Keratinocyte (primary cell): Measurements from ENCODE around the gene FUT7. TPM values are rescaled to one million over a fixed set of nuclear protein-coding genes. Genes with fewer than 3 reads are reported as not detected.

ENCODE experiments used
- DNase-seq: peaks from one replicate; pipeline ENCODE4 v3.0.0-alpha.2; 2011; ENCODE audit warnings: low read depth, missing footprints, low spot score
- FAIRE-seq: peaks from 2 replicates; lab custom pipeline; 2011; peaks lifted over from hg19 to GRCh38; lab: Jason Lieb, UNC
- H2AFZ ChIP-seq: 2 replicates; pipeline ENCODE4 v1.6.0; 2012; ENCODE audit warnings: low read length, control low read depth, inconsistent platforms; ENCODE audit not compliant: control insufficient read depth
- H3K27ac ChIP-seq: 2 replicates; pipeline ENCODE4 v1.5.1; 2011; ENCODE audit warnings: low read length; ENCODE audit not compliant: control insufficient read depth, insufficient read depth
- H3K27me3 ChIP-seq: 3 replicates; pipeline ENCODE4 v1.6.0; 2011; ENCODE audit warnings: low read length; ENCODE audit not compliant: control insufficient read depth, insufficient read depth; ENCODE audit errors: extremely low read depth
- H3K36me3 ChIP-seq, 2 experiments: 2 replicates in 1 of 2; 3 replicates in 1 of 2; pipeline ENCODE4 v1.5.1; 2011; ENCODE audit warnings: low read length in 2 of 2, mild to moderate bottlenecking in 1 of 2; ENCODE audit not compliant: control insufficient read depth in 2 of 2, insufficient read depth in 2 of 2; ENCODE audit errors: extremely low read depth in 1 of 2
- H3K4me1 ChIP-seq: 3 replicates; pipeline ENCODE4 v1.5.1; 2011; ENCODE audit warnings: low read length; ENCODE audit not compliant: control insufficient read depth, insufficient read depth; ENCODE audit errors: extremely low read depth
- H3K4me2 ChIP-seq: 3 replicates; pipeline ENCODE4 v1.6.0; 2011; ENCODE audit warnings: low read depth, low read length; ENCODE audit not compliant: control insufficient read depth, insufficient read depth; ENCODE audit errors: extremely low read depth
- H3K4me3 ChIP-seq, 3 experiments: fragments of 200-600 bp in 1 of 3; sonication (generic) in 1 of 3; 2 replicates in 2 of 3; 3 replicates in 1 of 3; pipeline ENCODE4 v1.5.1; 2011 to 2016; ENCODE audit warnings: low read length in 3 of 3, mild to moderate bottlenecking in 3 of 3, control low read depth in 2 of 3, inconsistent platforms in 1 of 3, low read depth in 1 of 3, mixed read lengths in 1 of 3, mixed run types in 1 of 3, moderate library complexity in 1 of 3; ENCODE audit not compliant: control insufficient read depth in 2 of 3, insufficient read depth in 2 of 3; ENCODE audit errors: extremely low read depth in 1 of 3
- H3K79me2 ChIP-seq: 2 replicates; pipeline ENCODE4 v1.6.0; 2012; ENCODE audit warnings: low read length; ENCODE audit not compliant: control insufficient read depth, insufficient read depth
- H3K9ac ChIP-seq: 3 replicates; pipeline ENCODE4 v1.6.0; 2011; ENCODE audit warnings: low read length; ENCODE audit not compliant: control insufficient read depth, insufficient read depth; ENCODE audit errors: extremely low read depth
- H3K9me1 ChIP-seq: 3 replicates; pipeline ENCODE4 v1.6.0; 2011; ENCODE audit warnings: low read length; ENCODE audit not compliant: control insufficient read depth, insufficient read depth; ENCODE audit errors: extremely low read depth
- H3K9me3 ChIP-seq: 2 replicates; pipeline ENCODE4 v1.5.1; 2012; ENCODE audit warnings: low read depth, low read length; ENCODE audit not compliant: control insufficient read depth
- H4K20me1 ChIP-seq: 3 replicates; pipeline ENCODE4 v1.6.0; 2011; ENCODE audit warnings: low read length; ENCODE audit not compliant: control insufficient read depth, insufficient read depth; ENCODE audit errors: extremely low read depth
- CTCF ChIP-seq, 3 experiments: IDR thresholded peaks in 1 of 3; conservative IDR thresholded peaks in 1 of 3; optimal IDR thresholded peaks in 1 of 3; 2 replicates in 2 of 3; 3 replicates in 1 of 3; pipeline versions ENCODE3 to v1.5.1; 2011; ENCODE audit warnings: low read length in 3 of 3, mild to moderate bottlenecking in 3 of 3, moderate library complexity in 2 of 3, control low read depth in 1 of 3, inconsistent platforms in 1 of 3; ENCODE audit not compliant: insufficient read depth in 2 of 3; ENCODE audit errors: extremely low read depth in 1 of 3
- EZH2 ChIP-seq: IDR thresholded peaks from one replicate; pipeline ENCODE4 v1.6.1; 2012; ENCODE audit warnings: inconsistent platforms, mild to moderate bottlenecking, low read length, moderate library complexity
- dilution Hi-C: fragments of 300-500 bp; cut with MboI; formaldehyde crosslinking; loops from one replicate; pipeline ENCODE4 v1.7.0; 2020; ENCODE audit warnings: low sequenced_read_pairs; ENCODE audit not compliant: extremely low pct_ligation_motif_present
- polyA plus RNA-seq, 5 experiments: library from polyadenylated mRNA; depleted of rRNA in 3 of 5; stranded (reverse) in 3 of 5; stranded (forward) in 1 of 5; unstranded in 1 of 5; fragments of >200 nt; gene quantifications; 1 replicate in 1 of 5; 2 replicates in 3 of 5; 3 replicates in 1 of 5; pipeline versions ENCODE4 v1.2.1 to v1.2.3, GENCODE V29; 2011 to 2012; ENCODE audit warnings: missing spikeins in 2 of 5, low read depth in 1 of 5, low replicate concordance in 1 of 5

The FUT7 gene
- polyA plus RNA-seq, 1 donor (not counting 4 experiments of a cell fraction or from before 2014, with no cell fraction given), result not detected

GRCh38 chr9:137074657-137075274, 42.9 kb upstream of the FUT7 start:
- no peaks in the 10 kb centered on the region for H3K79me2 ChIP-seq
- H2AFZ ChIP-seq, result no peak overlapping the region
- H3K4me3 ChIP-seq, result no peak overlapping the region
- dilution Hi-C loops, result no loop called here
- H3K4me2 ChIP-seq, result no peak overlapping the region
- H3K9me1 ChIP-seq, result no peaks in the 10 kb centered on the region
- H3K27me3 ChIP-seq, result no peaks in the 10 kb centered on the region
- no peaks in the 10 kb centered on the region for H4K20me1 ChIP-seq
- H3K36me3 ChIP-seq, result no peaks in the 10 kb centered on the region
- no peak overlapping the region for H3K9ac ChIP-seq
- no peak for TF ChIP-seq EZH2
- no peak for FAIRE-seq
- H3K9me3 ChIP-seq, result no peaks in the 10 kb centered on the region
- no peak overlapping the region for H3K27ac ChIP-seq
- DNase-seq, result no peak
- peaks cover 11% of the 10 kb centered on the region for H3K4me1 ChIP-seq

GRCh38 chr9:137073992-137074399, 42.1 kb upstream of the FUT7 start:
- Histone ChIP-seq H3K4me3 (no peak overlapping the region), H3K9me1 (no peaks in the 10 kb centered on the region), H3K27me3 (no peaks in the 10 kb centered on the region), H4K20me1 (no peaks in the 10 kb centered on the region), H3K79me2 (no peaks in the 10 kb centered on the region), H3K9ac (no peak overlapping the region), H2AFZ (no peak overlapping the region), H3K4me1 (peaks cover 14% of the 10 kb centered on the region), H3K4me2 (no peak overlapping the region), H3K36me3 (no peaks in the 10 kb centered on the region), H3K9me3 (no peaks in the 10 kb centered on the region), H3K27ac (no peak overlapping the region)
- no peak for TF ChIP-seq EZH2
- no peak for TF ChIP-seq CTCF (optimal IDR thresholded peaks at IDR 0.05 in 1 of 3, IDR thresholded peaks at IDR 0.05 in 1 of 3, conservative IDR thresholded peaks at IDR 0.05 in 1 of 3; ENCODE audit: extremely low read depth in 1 of 3, insufficient read depth in 2 of 3, low read length in 3 of 3)
- no peak for FAIRE-seq
- no peak for DNase-seq
- dilution Hi-C loops, result no loop called here

GRCh38 chr9:137071282-137071681, 39.4 kb upstream of the FUT7 start:
- no peaks in the 10 kb centered on the region for H3K9me3 ChIP-seq
- H4K20me1 ChIP-seq, result no peaks in the 10 kb centered on the region
- H3K4me2 ChIP-seq, result peak overlapping the region; percentile 70
- no peak for FAIRE-seq
- H3K9ac ChIP-seq, result no peak overlapping the region
- no peaks in the 10 kb centered on the region for H3K36me3 ChIP-seq
- no peaks in the 10 kb centered on the region for H3K9me1 ChIP-seq
- peaks cover 13% of the 10 kb centered on the region for H3K4me1 ChIP-seq
- H3K4me3 ChIP-seq, result peak overlapping the region in 1 of 3 experiments; percentile 61
- H2AFZ ChIP-seq, result no peak overlapping the region
- no peaks in the 10 kb centered on the region for H3K27me3 ChIP-seq
- no peak for TF ChIP-seq EZH2
- TF ChIP-seq CTCF (optimal IDR thresholded peaks at IDR 0.05 in 1 of 3, IDR thresholded peaks at IDR 0.05 in 1 of 3, conservative IDR thresholded peaks at IDR 0.05 in 1 of 3; ENCODE audit: extremely low read depth in 1 of 3, insufficient read depth in 2 of 3, low read length in 3 of 3), result no peak
- no peaks in the 10 kb centered on the region for H3K79me2 ChIP-seq
- dilution Hi-C loops, result no loop called here
- H3K27ac ChIP-seq, result no peak overlapping the region
- DNase-seq, result no peak
